T-cell (primary cell): ENCODE data around the gene QSOX1. TPM values are rescaled to one million over a fixed set of nuclear protein-coding genes. Genes with fewer than 3 reads are reported as not detected.

Experiments used
- ATAC-seq, 4 experiments: fragments of 200-7000 bp in 3 of 4; fragments of 150-1000 bp in 1 of 4; cut with Tn5 transposase; replicated peaks in 1 of 4; 1 replicate in 3 of 4; 2 replicates in 1 of 4; pipeline ENCODE4 v1.10.0; 2021; ENCODE audit warnings: moderate library complexity in 3 of 4, mild to moderate bottlenecking in 2 of 4, moderate number of reproducible peaks in 1 of 4
- CTCF ChIA-PET, 2 donors: fragments of 300-600 bp; sonication (Branson Sonifier 250); formaldehyde crosslinking; loops; one replicate each; lab custom pipeline; 2022; ENCODE audit warnings: antibody characterized with exemption in 2 of 2; lab: Charles Lee
- POLR2A ChIA-PET, 2 donors: fragments of 300-600 bp; sonication (Branson Sonifier 250); formaldehyde crosslinking; loops; one replicate each; lab custom pipeline; 2022; ENCODE audit warnings: antibody characterized with exemption in 2 of 2; lab: Charles Lee
- DNase-seq, 35 experiments: peaks; one replicate each; pipeline versions ENCODE4 v3.0.0 to v3.0.0-alpha.2; 2013 to 2023
- H3K27ac ChIP-seq: one replicate; pipeline ENCODE4 v1.5.1; 2013; ENCODE audit warnings: low read length
- H3K27me3 ChIP-seq, 2 experiments: replicated peaks in 1 of 2; 1 replicate in 1 of 2; 2 replicates in 1 of 2; pipeline versions ENCODE4 v1.6.1 to v1.7.0; 2013; ENCODE audit warnings: low read length in 1 of 2, mixed read lengths in 1 of 2; ENCODE audit not compliant: control insufficient read depth in 2 of 2, insufficient read depth in 2 of 2; ENCODE audit errors: extremely low read depth in 1 of 2
- H3K36me3 ChIP-seq, 2 donors: 1 replicate in 1 of 2; 2 replicates in 1 of 2; pipeline versions ENCODE4 v1.6.1 to v1.7.0; 2013; ENCODE audit warnings: low read length in 1 of 2; ENCODE audit not compliant: control insufficient read depth in 2 of 2, insufficient read depth in 1 of 2; ENCODE audit errors: extremely low read depth in 1 of 2
- H3K4me1 ChIP-seq, 2 experiments: 1 replicate in 1 of 2; 2 replicates in 1 of 2; pipeline versions ENCODE4 v1.6.1 to v1.7.0; 2013; ENCODE audit warnings: low read length in 2 of 2, mixed read lengths in 1 of 2; ENCODE audit not compliant: insufficient read depth in 2 of 2, control insufficient read depth in 1 of 2; ENCODE audit errors: extremely low read depth in 1 of 2
- H3K4me3 ChIP-seq, 2 donors: 1 replicate in 1 of 2; 2 replicates in 1 of 2; pipeline versions ENCODE4 v1.5.1 to v1.7.0; 2013; ENCODE audit warnings: mild to moderate bottlenecking in 2 of 2, low read length in 1 of 2, moderate library complexity in 1 of 2; ENCODE audit not compliant: control insufficient read depth in 1 of 2; ENCODE audit errors: extremely low read depth in 1 of 2
- H3K9me3 ChIP-seq: 2 replicates; pipeline ENCODE4 v1.7.0; 2013
- H3K27ac Mint-ChIP-seq, 2 donors: one replicate each; pipeline ENCODE4 v1.8.0; 2020 to 2021; ENCODE audit warnings: mild to moderate bottlenecking in 2 of 2, mixed read lengths in 2 of 2
- H3K27me3 Mint-ChIP-seq, 2 donors: one replicate each; pipeline ENCODE4 v1.8.0; 2021 to 2022; ENCODE audit warnings: mixed read lengths in 2 of 2
- H3K36me3 Mint-ChIP-seq: one replicate; pipeline ENCODE4 v1.8.0; 2021; ENCODE audit warnings: mixed read lengths
- H3K4me1 Mint-ChIP-seq, 3 donors: one replicate each; pipeline ENCODE4 v1.8.0; 2020 to 2022; ENCODE audit warnings: mixed read lengths in 3 of 3, mild to moderate bottlenecking in 1 of 3
- H3K4me3 Mint-ChIP-seq, 3 donors: one replicate each; pipeline ENCODE4 v1.8.0; 2020 to 2022; ENCODE audit warnings: mild to moderate bottlenecking in 3 of 3, mixed read lengths in 3 of 3, moderate library complexity in 3 of 3
- H3K9me3 Mint-ChIP-seq, 3 donors: one replicate each; pipeline ENCODE4 v1.8.0; 2020 to 2022; ENCODE audit warnings: mixed read lengths in 3 of 3
- WGBS: methylation state at CpG from one replicate; pipeline ENCODE4 v1.1.5; 2013; ENCODE audit warnings: missing lambda C conversion rate; ENCODE audit not compliant: insufficient coverage; 5-methylcytosine and 5-hydroxymethylcytosine counted together
- total RNA-seq, 35 experiments: library from RNA in 6 of 35; stranded (reverse) in 6 of 35; fragments of 120-200 nt in 1 of 35; gene quantifications; one replicate each; pipeline versions ENCODE4 v1.2.1 to v1.2.4 and lab custom pipeline; 2013 to 2026

QSOX1 gene
- total RNA-seq, 5 donors from 2014 or later (not counting 1 experiment from before 2014, with no cell fraction given) = 19.7 to 32.5 (median 28.2) TPM

- Mint-ChIP-seq H3K4me3 (no peak overlapping the region), H3K27me3 (no peaks in the 10 kb centered on the region), H3K27ac (no peak overlapping the region), H3K4me1 (peaks cover 25 to 54% (median 45%) of the 10 kb centered on the region in 3 donors), H3K36me3 (peaks cover 2% of the 10 kb centered on the region), H3K9me3 (no peaks in the 10 kb centered on the region)
- Histone ChIP-seq H3K9me3 (no peaks in the 10 kb centered on the region), H3K4me3 (no peak overlapping the region), H3K27me3 (no peaks in the 10 kb centered on the region), H3K36me3 (no peaks in the 10 kb centered on the region), H3K27ac (no peak overlapping the region), H3K4me1 (peaks cover 7 to 16% of the 10 kb centered on the region in 2 experiments)
- DNase-seq = no peak
- ChIA-PET POLR2A (interaction anchor here in 1 of 2 donors (0.6 kb wide), 1 partner anchor 92 kb away, joined by 4 read pairs; no protein-coding TSS in a partner anchor), CTCF (interaction anchor here in 1 of 2 donors (0.5 to 1.3 kb wide), 5 partner anchors 140 to 474 kb away, joined by 3 to 4 read pairs (median 3); partner anchors contain the start of gene XPR1)
- WGBS = no CpG with 5 or more reads among the region's 3 CpGs
- ATAC-seq = no peak
Measured at GRCh38 chr1:180157576-180158057, 2.9 kb downstream of the QSOX1 start.

GRCh38 chr1:180158149-180159147 is 3.8 kb downstream of the QSOX1 start:
- peaks cover 7 to 16% of the 10 kb centered on the region in 2 experiments for H3K4me1 ChIP-seq
- H3K4me1 Mint-ChIP-seq = peaks cover 23 to 54% (median 45%) of the 10 kb centered on the region in 3 donors
- no peak overlapping the region for H3K27ac Mint-ChIP-seq
- no peak overlapping the region for H3K4me3 Mint-ChIP-seq
- CTCF ChIA-PET = interaction anchor here (0.6 to 1.3 kb wide), 5 partner anchors 10 to 452 kb away, joined by 3 read pairs; no protein-coding TSS in a partner anchor
- POLR2A ChIA-PET = no interaction called here
- H3K4me3 ChIP-seq = no peak overlapping the region
- ATAC-seq = no peak
- no peak overlapping the region for H3K27ac ChIP-seq
- no peaks in the 10 kb centered on the region for H3K9me3 Mint-ChIP-seq
- WGBS = 94% methylated on average over 16 of the region's 16 CpGs
- H3K36me3 ChIP-seq = no peaks in the 10 kb centered on the region
- no peaks in the 10 kb centered on the region for H3K27me3 Mint-ChIP-seq
- no peaks in the 10 kb centered on the region for H3K27me3 ChIP-seq
- peaks cover 2% of the 10 kb centered on the region for H3K36me3 Mint-ChIP-seq
- DNase-seq = no peak
- H3K9me3 ChIP-seq = no peaks in the 10 kb centered on the region

- POLR2A ChIA-PET = no interaction called here
- CTCF ChIA-PET = interaction anchor here in 1 of 2 donors (0.8 kb wide), 1 partner anchor 19 kb away, joined by 4 read pairs; no protein-coding TSS in a partner anchor
- no peaks in the 10 kb centered on the region for H3K27me3 ChIP-seq
Measured at GRCh38 chr1:180160357-180160756, 5.7 kb downstream of the QSOX1 start.

DNA sequence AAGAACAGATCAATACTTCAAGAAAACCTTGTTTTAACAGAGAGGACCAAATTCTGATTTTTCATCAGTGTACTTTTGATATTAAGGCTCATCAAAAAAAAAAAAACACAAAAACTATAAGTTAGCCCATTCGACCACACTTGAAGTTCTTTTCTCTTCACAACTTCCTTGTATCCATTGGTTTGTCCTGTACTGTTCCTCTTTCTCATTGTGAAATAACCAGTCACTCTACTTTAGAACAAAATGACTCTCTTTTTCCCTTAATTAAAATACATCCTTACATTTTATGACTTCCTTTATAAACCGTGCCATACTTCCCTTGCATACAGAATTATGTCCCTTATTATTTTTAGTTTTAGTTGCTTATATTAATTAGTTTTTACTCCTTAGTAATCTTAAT is 8.4 kb downstream of the QSOX1 start:
- POLR2A ChIA-PET = no interaction called here
- no peak overlapping the region for H3K4me3 ChIP-seq
- H3K27me3 Mint-ChIP-seq = no peaks in the 10 kb centered on the region
- H3K27ac ChIP-seq = no peak overlapping the region
- no peak for ATAC-seq
- no CpG with 5 or more reads among the region's 2 CpGs for WGBS
- H3K27me3 ChIP-seq = no peaks in the 10 kb centered on the region
- no peaks in the 10 kb centered on the region for H3K9me3 ChIP-seq
- H3K36me3 Mint-ChIP-seq = peaks cover 2% of the 10 kb centered on the region
- H3K4me1 Mint-ChIP-seq = peaks cover 3 to 26% (median 24%) of the 10 kb centered on the region in 3 donors
- CTCF ChIA-PET = no interaction called here
- H3K4me3 Mint-ChIP-seq = no peak overlapping the region
- H3K27ac Mint-ChIP-seq = no peak overlapping the region
- no peaks in the 10 kb centered on the region for H3K9me3 Mint-ChIP-seq
- DNase-seq = no peak
- peaks cover 0 to 10% of the 10 kb centered on the region in 2 donors for H3K36me3 ChIP-seq
- H3K4me1 ChIP-seq = no peaks in the 10 kb centered on the region

More at GRCh38 chr1:180160357-180160756, 5.7 kb downstream of the QSOX1 start:
- no peaks in the 10 kb centered on the region for H3K27me3 Mint-ChIP-seq
- Histone ChIP-seq H3K4me1 (peaks cover 3 to 5% of the 10 kb centered on the region in 2 experiments), H3K4me3 (no peak overlapping the region), H3K27ac (no peak overlapping the region), H3K9me3 (no peaks in the 10 kb centered on the region), H3K36me3 (no peaks in the 10 kb centered on the region)
- no CpG with 5 or more reads among the region's 1 CpG for WGBS
- ATAC-seq (no peak), DNase-seq (no peak)
- no peak overlapping the region for H3K4me3 Mint-ChIP-seq
- peaks cover 19 to 51% (median 44%) of the 10 kb centered on the region in 3 donors for H3K4me1 Mint-ChIP-seq
- H3K9me3 Mint-ChIP-seq = no peaks in the 10 kb centered on the region
- H3K27ac Mint-ChIP-seq = no peak overlapping the region
- H3K36me3 Mint-ChIP-seq = peaks cover 2% of the 10 kb centered on the region

DNA sequence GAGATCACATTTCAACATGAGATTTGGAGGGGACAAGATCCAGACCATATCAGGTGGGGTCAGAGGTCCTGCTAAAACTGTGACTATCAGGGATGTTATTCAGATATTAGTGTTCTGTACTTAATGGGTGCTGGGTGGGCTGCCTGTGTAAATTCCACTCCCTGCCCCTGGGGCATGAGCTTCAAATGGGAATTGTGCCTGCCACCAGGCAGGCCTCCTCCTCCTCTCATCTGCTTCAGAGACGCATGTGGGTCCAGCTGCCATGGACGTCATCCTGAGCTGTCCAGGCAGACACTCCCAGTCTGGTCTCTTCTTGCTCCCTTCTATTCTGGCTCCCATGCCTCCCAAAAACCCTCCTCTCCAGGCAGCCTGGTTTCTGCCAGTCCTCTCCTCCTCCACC is 10.4 kb downstream of the QSOX1 start:
- H3K4me3 Mint-ChIP-seq = no peak overlapping the region

More for the DNA sequence above, 10.4 kb downstream of the QSOX1 start:
- Mint-ChIP-seq H3K27me3 (no peaks in the 10 kb centered on the region), H3K4me1 (peaks cover 3 to 9% (median 6%) of the 10 kb centered on the region in 3 donors), H3K36me3 (no peaks in the 10 kb centered on the region), H3K9me3 (no peaks in the 10 kb centered on the region), H3K27ac (no peak overlapping the region)
- no peak for DNase-seq
- ATAC-seq = no peak
- Histone ChIP-seq H3K4me3 (no peak overlapping the region), H3K27me3 (no peaks in the 10 kb centered on the region), H3K9me3 (no peaks in the 10 kb centered on the region), H3K36me3 (peaks cover 0 to 17% of the 10 kb centered on the region in 2 donors), H3K27ac (no peak overlapping the region), H3K4me1 (no peaks in the 10 kb centered on the region)
- ChIA-PET CTCF (interaction anchor here in 1 of 2 donors (1.5 kb wide), 1 partner anchor 12 kb away, joined by 3 read pairs; no protein-coding TSS in a partner anchor), POLR2A (interaction anchor here in 1 of 2 donors (0.6 kb wide), 1 partner anchor 12 kb away, joined by 3 read pairs; no protein-coding TSS in a partner anchor)
- 100% methylated on average over 2 of the region's 2 CpGs for WGBS
